HG03095 (cell line): ENCODE measurements around the gene ACSS2.

Source experiments
- ATAC-seq: cut with Tn5 transposase; IDR thresholded peaks from one replicate; pipeline ENCODE4 v1.9.1; 2021; ENCODE audit warnings: moderate library complexity; ENCODE audit not compliant: unreplicated experiment

Gene ACSS2

GRCh38 chr20:34907616-34908469 lies 31.4 kb downstream of the ACSS2 start:
- no peak for ATAC-seq

- ATAC-seq: no peak
Measured at GRCh38 chr20:34915131-34915530, 38.7 kb downstream of the ACSS2 start.

- no peak for ATAC-seq
Measured at GRCh38 chr20:34915749-34916455, 39.5 kb downstream of the ACSS2 start.

- ATAC-seq: no peak
Measured at GRCh38 chr20:34916774-34917354, 40.5 kb downstream of the ACSS2 start.

- ATAC-seq: no peak
Measured at GRCh38 chr20:34920055-34920454, 43.6 kb downstream of the ACSS2 start.

- ATAC-seq: no peak
Measured at GRCh38 chr20:34921436-34921835, 45.0 kb downstream of the ACSS2 start.

GRCh38 chr20:34922654-34923381 lies 46.4 kb downstream of the ACSS2 start:
- ATAC-seq: no peak

GRCh38 chr20:34923414-34923813 lies 47.0 kb downstream of the ACSS2 start:
- ATAC-seq: no peak

GRCh38 chr20:34925341-34925740 lies 48.9 kb downstream of the ACSS2 start:
- ATAC-seq: no peak

GRCh38 chr20:34925981-34926380 lies 49.6 kb downstream of the ACSS2 start:
- ATAC-seq: no peak

- no peak for ATAC-seq
Measured at GRCh38 chr20:34926581-34926980, 50.2 kb downstream of the ACSS2 start.

GRCh38 chr20:34927736-34928135 lies 51.3 kb downstream of the ACSS2 start:
- no peak for ATAC-seq

- ATAC-seq: no peak
Measured at GRCh38 chr20:34928411-34928810, 52.0 kb downstream of the ACSS2 start.

- ATAC-seq: no peak
Measured at GRCh38 chr20:34931771-34932170, 55.4 kb downstream of the ACSS2 start.

- ATAC-seq: no peak
Measured at GRCh38 chr20:34938466-34939163, 62.2 kb downstream of the ACSS2 start.

- no peak for ATAC-seq
Measured at GRCh38 chr20:34940081-34940481, 63.7 kb downstream of the ACSS2 start.

- no peak for ATAC-seq
Measured at GRCh38 chr20:34941226-34941625, 64.8 kb downstream of the ACSS2 start.

GRCh38 chr20:34942301-34942700 lies 65.9 kb downstream of the ACSS2 start:
- ATAC-seq: no peak

GRCh38 chr20:34943808-34944567 lies 67.6 kb downstream of the ACSS2 start:
- ATAC-seq: no peak
